Pancreas (tissue), 10 donors: ENCODE results near the gene CDC42BPB. TPM values are rescaled to one million over a fixed set of nuclear protein-coding genes. Genes with fewer than 3 reads are reported as not detected.
"Not testable (repeated sequence)": the region's sequence is repeated elsewhere in the genome, so short reads cannot be mapped to it uniquely, and the experiment has no call there.

Source experiments
- ATAC-seq, 4 donors: fragments of 200-7000 bp; cut with Tn5 transposase; one replicate each; pipeline versions ENCODE4 v1.8.0 to v1.9.1; 2020; ENCODE audit warnings: mild to moderate bottlenecking in 4 of 4, moderate library complexity in 4 of 4
- DNase-seq, 6 donors: peaks; one replicate each; pipeline ENCODE4 v3.0.0-alpha.2; 2020
- FAIRE-seq: peaks from 2 replicates; lab custom pipeline; 2012; peaks lifted over from hg19 to GRCh38; lab: Jason Lieb, UNC
- H3K27ac ChIP-seq, 4 donors: fragments of 200-600 bp; sonication (generic); 1 replicate in 3 of 4; 2 replicates in 1 of 4; pipeline versions ENCODE4 v1.5.0 to v1.8.0; 2020
- H3K27me3 ChIP-seq, 4 donors: fragments of 200-600 bp; one replicate each; pipeline ENCODE4 v1.8.0; 2021
- H3K36me3 ChIP-seq, 3 donors: fragments of 200-600 bp; sonication (generic) in 1 of 3; one replicate each; pipeline versions ENCODE4 v1.5.0 to v1.8.0; 2020 to 2021
- H3K4me1 ChIP-seq, 3 donors: fragments of 200-600 bp; one replicate each; pipeline ENCODE4 v1.8.0; 2021
- H3K4me3 ChIP-seq, 4 donors: fragments of 200-600 bp; sonication (generic) in 2 of 4; one replicate each; pipeline versions ENCODE4 v1.5.0 to v1.8.0; 2020 to 2021
- H3K9me3 ChIP-seq, 4 donors: fragments of 200-600 bp; one replicate each; pipeline ENCODE4 v1.8.0; 2021
- CTCF ChIP-seq, 4 donors: fragments of 200-600 bp; sonication (generic) in 3 of 4; IDR thresholded peaks; one replicate each; pipeline versions ENCODE4 v1.5.0 to v1.8.0; 2021; ENCODE audit warnings: antibody characterized with exemption in 4 of 4
- WGBS, 2 donors: extraction: QIAGEN DNeasy Blood & Tissue Kit; methylation state at CpG; one replicate each; pipeline ENCODE4 v1.1.7; 2013; 5-methylcytosine and 5-hydroxymethylcytosine counted together
- intact Hi-C, 3 donors: fragments of 100-400 bp; cut with DNase I; formaldehyde crosslinking; loops; one replicate each; pipeline versions ENCODE4 v1.11.1 to v1.14.2; 2022
- polyA plus RNA-seq, 2 donors: library from polyadenylated mRNA; stranded (reverse); fragments of 200-250 nt; gene quantifications; one replicate each; pipeline ENCODE4 v1.2.3, GENCODE V29; 2013
- total RNA-seq, 6 donors: library from RNA; stranded (reverse); fragmentation: NEBNext Ultra II Directional in 4 of 6; extraction: Animal tissue kit (Norgen Biotek cat#: 25700) in 4 of 6; gene quantifications; one replicate each; pipeline versions ENCODE4 v1.2.1 to v1.2.4, GENCODE V29; 2021 to 2023
- donor health status: healthy with polysubstance abuse.
- donor health status: DM: no; HTN: no; CAD: no; lungs with moderate emphysema.
- donor health status: DM: no; HTN: no; CAD: no.
- donor health status: control.
- donor health status: control.
- donor health status: Bipolar disorder and iron deficiency.
- donor health status: DM: yes; HTN: yes; CAD: no.
- donor health status: DM: no; HTN: no; CAD: no.
- donor health status: DM: no; HTN: no; CAD: no.
- donor health status: DM: yes; HTN: yes; CAD: no.

Gene CDC42BPB
- total and polyA plus RNA-seq, 8 donors = 27.2 to 45.5 (median 32.7) TPM

DNA sequence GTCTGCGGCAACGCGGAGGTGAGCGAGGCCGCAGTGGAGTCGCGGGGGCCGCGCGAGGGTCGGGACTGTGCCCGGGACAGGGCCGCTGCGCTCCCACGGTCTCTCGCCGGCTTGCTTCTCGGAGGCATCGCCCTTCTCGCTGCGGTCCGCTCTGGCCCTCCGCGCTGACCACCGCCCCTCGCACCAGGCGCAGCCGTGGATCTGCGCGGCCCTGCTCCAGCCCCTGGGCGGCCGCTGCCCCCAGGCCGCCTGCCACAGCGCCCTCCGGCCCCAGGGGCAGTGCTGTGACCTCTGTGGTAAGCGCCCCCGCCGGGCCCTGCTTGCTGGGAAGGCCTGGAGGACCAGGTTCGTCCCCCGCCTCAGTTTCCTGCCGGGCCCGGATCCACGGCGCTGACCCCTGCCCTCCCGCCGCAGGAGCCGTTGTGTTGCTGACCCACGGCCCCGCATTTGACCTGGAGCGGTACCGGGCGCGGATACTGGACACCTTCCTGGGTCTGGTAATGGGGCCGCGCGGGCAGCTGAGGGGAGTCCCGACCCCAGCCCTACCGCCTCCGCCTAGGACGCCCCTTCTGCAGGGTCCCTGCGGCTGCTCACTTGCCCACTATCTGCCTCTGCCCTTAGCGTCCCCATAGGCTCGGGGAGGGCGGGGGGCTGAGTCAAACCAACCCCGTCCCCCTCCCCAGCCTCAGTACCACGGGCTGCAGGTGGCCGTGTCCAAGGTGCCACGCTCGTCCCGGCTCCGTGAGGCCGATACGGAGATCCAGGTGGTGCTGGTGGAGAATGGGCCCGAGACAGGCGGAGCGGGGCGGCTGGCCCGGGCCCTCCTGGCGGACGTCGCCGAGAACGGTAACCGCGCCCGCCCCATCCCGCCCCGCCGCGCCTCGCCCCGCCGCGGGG, 127.9 kb downstream of the CDC42BPB start:
- Histone ChIP-seq H3K4me3 (peak overlapping the region in 2 of 4 donors; percentile 22 to 35), H3K27me3 (peaks cover 0 to 4% (median 0%) of the 10 kb centered on the region in 4 donors), H3K27ac (no peak overlapping the region), H3K36me3 (no peaks in the 10 kb centered on the region), H3K4me1 (peaks cover 0 to 14% (median 13%) of the 10 kb centered on the region in 3 donors), H3K9me3 (no peaks in the 10 kb centered on the region)
- DNase-seq (peak in 1 of 6 donors; percentile 79), FAIRE-seq (no peak), ATAC-seq (no peak)
- 6% methylated on average over 80 to 94 of the region's 94 CpGs for WGBS, 2 donors
- intact Hi-C loops = loop anchor here in 1 of 3 donors (10.0 kb wide), 1 partner anchor 165 kb away; no protein-coding TSS in a partner anchor
- no peak for TF ChIP-seq CTCF (IDR thresholded peaks at IDR 0.05)

DNA sequence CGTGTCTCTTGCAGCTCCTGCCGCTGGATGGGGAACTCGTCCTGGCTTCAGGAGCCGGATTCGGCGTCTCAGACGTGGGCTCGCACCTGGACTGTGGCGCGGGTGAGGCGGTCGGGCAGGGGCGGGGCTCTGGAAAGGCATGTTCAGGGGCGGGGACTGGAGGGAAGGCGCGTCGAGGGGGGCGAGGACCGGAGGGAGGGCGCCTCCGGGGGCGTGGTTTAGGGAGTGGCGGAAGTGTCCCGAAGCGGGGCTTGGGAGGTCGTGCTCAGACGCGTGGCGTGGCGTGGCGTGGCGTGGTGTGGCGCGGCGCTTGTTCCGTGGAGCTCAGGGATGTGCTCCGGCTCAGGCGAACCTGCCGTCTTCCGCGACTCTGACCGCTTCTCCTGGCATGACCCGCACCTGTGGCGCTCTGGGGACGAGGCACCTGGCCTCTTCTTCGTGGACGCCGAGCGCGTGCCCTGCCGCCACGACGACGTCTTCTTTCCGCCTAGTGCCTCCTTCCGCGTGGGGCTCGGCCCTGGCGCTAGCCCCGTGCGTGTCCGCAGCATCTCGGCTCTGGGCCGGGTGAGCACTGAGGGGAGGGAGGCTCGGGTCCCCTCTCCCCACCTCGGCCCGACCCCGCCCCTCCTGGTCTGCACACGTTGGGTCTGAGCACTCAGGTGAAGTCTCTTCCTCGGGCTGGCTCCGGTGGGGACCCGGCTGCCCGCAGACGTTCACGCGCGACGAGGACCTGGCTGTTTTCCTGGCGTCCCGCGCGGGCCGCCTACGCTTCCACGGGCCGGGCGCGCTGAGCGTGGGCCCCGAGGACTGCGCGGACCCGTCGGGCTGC, 128.7 kb downstream of the CDC42BPB start:
- Histone ChIP-seq H3K36me3 (no peaks in the 10 kb centered on the region), H3K4me1 (peaks cover 0 to 14% (median 13%) of the 10 kb centered on the region in 3 donors), H3K4me3 (peak overlapping the region in 2 of 4 donors; percentile 22 to 35), H3K9me3 (no peaks in the 10 kb centered on the region), H3K27me3 (peaks cover 0 to 4% (median under 1%) of the 10 kb centered on the region in 4 donors), H3K27ac (no peak overlapping the region)
- ATAC-seq = peak; percentile 42 to 85 (median 68)
- no peak for TF ChIP-seq CTCF (IDR thresholded peaks at IDR 0.05)
- WGBS, 2 donors = 5 to 7% methylated on average over 71 to 94 of the region's 94 CpGs
- no peak for FAIRE-seq
- DNase-seq = peak in 5 of 6 donors; percentile 36 to 81 (median 66)
- intact Hi-C loops = loop anchor here in 1 of 3 donors (10.0 kb wide), 1 partner anchor 164 kb away; no protein-coding TSS in a partner anchor

DNA sequence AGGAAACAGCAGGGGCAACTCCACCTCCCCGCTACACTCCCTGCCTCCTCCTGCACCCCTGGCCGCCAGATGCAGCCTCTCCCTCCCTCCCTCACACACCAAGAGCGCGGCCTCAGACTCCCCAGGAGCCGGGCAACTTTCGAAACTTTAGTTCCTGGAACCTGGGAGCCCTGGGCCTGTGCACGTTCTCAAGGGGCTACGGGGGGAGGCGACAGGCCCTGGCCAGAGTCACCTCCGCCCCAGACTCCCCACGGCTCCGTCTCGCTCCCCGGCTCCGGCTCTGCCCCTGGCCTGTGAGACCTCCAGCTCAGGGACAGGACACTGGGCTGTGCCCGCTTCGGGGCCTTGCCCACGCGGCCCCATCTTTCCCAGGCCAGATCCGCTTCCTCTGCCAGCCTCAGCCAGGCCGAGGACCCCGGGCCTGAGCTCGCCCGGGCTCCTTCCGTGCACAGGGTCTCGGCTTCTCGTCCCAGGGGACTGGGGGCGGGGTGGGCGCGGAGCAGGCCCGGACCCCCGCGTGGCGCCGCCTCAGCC, 129.4 kb downstream of the CDC42BPB start:
- no peaks in the 10 kb centered on the region for H3K9me3 ChIP-seq
- intact Hi-C loops = loop anchor here in 1 of 3 donors (10.0 kb wide), 1 partner anchor 163 kb away; no protein-coding TSS in a partner anchor
- FAIRE-seq (no peak), ATAC-seq (peak in 3 of 4 donors; percentile 11 to 19 (median 17)), DNase-seq (peak in 1 of 6 donors; percentile 77)
- peak overlapping the region in 1 of 4 donors; percentile 35 for H3K4me3 ChIP-seq
- no peaks in the 10 kb centered on the region for H3K36me3 ChIP-seq
- H3K27me3 ChIP-seq = peaks cover 0 to 7% (median 2%) of the 10 kb centered on the region in 4 donors
- 47 to 48% methylated on average over 34 to 35 of the region's 35 CpGs for WGBS, 2 donors
- peaks cover 0 to 15% (median 14%) of the 10 kb centered on the region in 3 donors for H3K4me1 ChIP-seq
- H3K27ac ChIP-seq = no peak overlapping the region
- TF ChIP-seq CTCF (IDR thresholded peaks at IDR 0.05) = no peak

GRCh38 chr14:102927346-102927877, 129.9 kb downstream of the CDC42BPB start:
- DNase-seq = peak in 1 of 6 donors; percentile 54
- WGBS, 2 donors = 77 to 84% methylated on average over 16 to 19 of the region's 19 CpGs
- Histone ChIP-seq H3K9me3 (no peaks in the 10 kb centered on the region), H3K4me1 (peaks cover 0 to 19% (median 14%) of the 10 kb centered on the region in 3 donors), H3K27me3 (peaks cover 0 to 7% (median 2%) of the 10 kb centered on the region in 4 donors), H3K4me3 (no peak overlapping the region), H3K27ac (no peak overlapping the region), H3K36me3 (no peaks in the 10 kb centered on the region)
- FAIRE-seq = no peak
- peak in 2 of 4 donors; percentile 22 to 28 for ATAC-seq
- TF ChIP-seq CTCF (IDR thresholded peaks at IDR 0.05) = no peak
- intact Hi-C loops = loop anchor here in 1 of 3 donors (10.0 kb wide), 1 partner anchor 163 kb away; no protein-coding TSS in a partner anchor

GRCh38 chr14:102926840-102927239, 130.5 kb downstream of the CDC42BPB start:
- H3K27ac ChIP-seq, H3K4me3 ChIP-seq, H3K9me3 ChIP-seq, FAIRE-seq, H3K36me3 ChIP-seq, ATAC-seq, H3K27me3 ChIP-seq: not testable (repeated sequence)
- peak in 1 of 6 donors; percentile 17 for DNase-seq
- H3K4me1 ChIP-seq = peaks cover 0 to 19% (median 14%) of the 10 kb centered on the region in 3 donors
- 91 to 93% methylated on average over 10 of the region's 10 CpGs for WGBS, 2 donors
- intact Hi-C loops = loop anchor here in 1 of 3 donors (10.0 kb wide), 1 partner anchor 162 kb away; no protein-coding TSS in a partner anchor
